ENCODE measurements around the gene VSTM2L.

GRCh38 chr20:37859406-37860171, 43.3 kb upstream of the VSTM2L start:
- no peak for TF ChIP-seq CTCF (IDR thresholded peaks at IDR 0.05)
- no peak for TF ChIP-seq RAD21 (conservative IDR thresholded peaks at IDR 0.05 in 1 of 2, IDR thresholded peaks at IDR 0.05 in 1 of 2)
- no peak for TF ChIP-seq E2F6 (IDR thresholded peaks at IDR 0.05; ENCODE audit: borderline replicate concordance, low read depth)
- no peak for TF ChIP-seq ZFP36 (IDR thresholded peaks at IDR 0.05; ENCODE audit: borderline replicate concordance, partially characterized antibody)
- TF ChIP-seq CBX2 (IDR thresholded peaks at IDR 0.05; ENCODE audit: borderline replicate concordance, low read depth) = no peak
- TF ChIP-seq POLR2A (IDR thresholded peaks at IDR 0.05; ENCODE audit: low read length) = no peak
- no peak for TF ChIP-seq CHD2 (IDR thresholded peaks at IDR 0.05; ENCODE audit: low read length, partially characterized antibody)
- TF ChIP-seq REST (IDR thresholded peaks at IDR 0.05) = no peak
- TF ChIP-seq HOXA7 (CRISPR knock-in tag; IDR thresholded peaks at IDR 0.05) = no peak
- TF ChIP-seq SMC3 (IDR thresholded peaks at IDR 0.05) = no peak
- no peak for TF ChIP-seq NR3C1 (IDR thresholded peaks at IDR 0.05)
- no peak for TF ChIP-seq MAZ (IDR thresholded peaks at IDR 0.05; ENCODE audit: borderline replicate concordance, low read depth, low read length)
